ENCODE data around the gene TMEM250.

The TMEM250 gene

GRCh38 chr9:136093346-136093986 lies 25.2 kb downstream of the TMEM250 start:
- DNase-seq: no peak

DNA sequence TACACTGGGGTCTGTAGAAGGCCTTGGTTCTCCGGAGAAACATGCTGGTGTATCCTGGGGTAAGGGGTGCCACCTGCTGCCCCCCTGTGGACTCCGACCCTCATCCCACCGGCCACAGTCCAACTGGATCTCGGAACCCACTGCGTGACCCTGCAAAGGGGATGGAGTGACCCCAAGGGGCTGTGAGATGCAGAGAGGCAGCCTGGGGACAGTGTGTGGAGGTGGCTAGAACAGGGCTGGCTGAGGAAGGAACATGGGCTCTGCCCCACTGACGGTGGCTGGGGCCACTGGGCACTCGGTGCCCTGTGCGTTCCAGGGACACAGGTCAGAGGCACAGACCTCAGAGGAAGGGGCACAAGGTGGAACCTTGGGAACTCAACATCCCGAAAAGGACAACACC lies 25.9 kb downstream of the TMEM250 start:
- no peak for DNase-seq

- no peak for DNase-seq
These were observed 26.4 kb downstream of the TMEM250 start for GRCh38 chr9:136092353-136092650.

DNA sequence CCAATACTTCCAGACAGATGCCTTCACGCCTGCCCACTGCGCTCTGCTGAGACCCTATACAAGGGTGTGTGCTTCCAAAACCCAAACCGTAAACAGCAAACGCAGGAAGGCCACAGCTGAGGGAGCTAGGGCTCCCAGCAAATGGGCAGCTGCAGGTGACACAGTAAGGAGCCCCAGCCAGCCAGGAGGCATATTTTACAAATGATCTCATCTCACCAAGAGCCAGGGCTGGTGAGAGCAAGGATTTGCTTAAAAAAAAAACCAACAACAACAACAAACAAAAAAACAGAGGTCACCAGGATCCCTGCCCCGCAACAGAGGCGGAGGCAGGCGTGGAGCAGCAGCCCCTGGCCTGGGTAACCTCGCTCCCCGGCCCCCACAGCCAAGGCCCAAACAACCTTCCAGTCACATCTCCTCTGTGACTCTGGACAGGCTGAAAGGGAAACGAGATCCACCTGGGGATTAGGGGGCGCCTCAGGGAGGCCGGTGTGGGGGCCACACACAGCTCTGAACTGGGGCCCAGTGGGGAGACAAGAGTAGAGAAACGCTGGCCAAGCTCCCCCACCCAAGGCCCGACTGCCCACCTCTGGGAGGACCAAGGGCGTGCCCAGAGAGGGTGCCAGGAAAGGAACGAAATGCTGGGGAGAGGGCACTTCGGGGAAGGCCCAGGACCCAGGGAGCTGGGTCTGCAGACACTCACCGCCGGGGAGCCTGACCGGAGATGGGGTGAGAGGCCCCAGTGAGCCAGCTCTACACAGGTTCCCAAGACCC lies 26.9 kb downstream of the TMEM250 start:
- DNase-seq: no peak

DNA sequence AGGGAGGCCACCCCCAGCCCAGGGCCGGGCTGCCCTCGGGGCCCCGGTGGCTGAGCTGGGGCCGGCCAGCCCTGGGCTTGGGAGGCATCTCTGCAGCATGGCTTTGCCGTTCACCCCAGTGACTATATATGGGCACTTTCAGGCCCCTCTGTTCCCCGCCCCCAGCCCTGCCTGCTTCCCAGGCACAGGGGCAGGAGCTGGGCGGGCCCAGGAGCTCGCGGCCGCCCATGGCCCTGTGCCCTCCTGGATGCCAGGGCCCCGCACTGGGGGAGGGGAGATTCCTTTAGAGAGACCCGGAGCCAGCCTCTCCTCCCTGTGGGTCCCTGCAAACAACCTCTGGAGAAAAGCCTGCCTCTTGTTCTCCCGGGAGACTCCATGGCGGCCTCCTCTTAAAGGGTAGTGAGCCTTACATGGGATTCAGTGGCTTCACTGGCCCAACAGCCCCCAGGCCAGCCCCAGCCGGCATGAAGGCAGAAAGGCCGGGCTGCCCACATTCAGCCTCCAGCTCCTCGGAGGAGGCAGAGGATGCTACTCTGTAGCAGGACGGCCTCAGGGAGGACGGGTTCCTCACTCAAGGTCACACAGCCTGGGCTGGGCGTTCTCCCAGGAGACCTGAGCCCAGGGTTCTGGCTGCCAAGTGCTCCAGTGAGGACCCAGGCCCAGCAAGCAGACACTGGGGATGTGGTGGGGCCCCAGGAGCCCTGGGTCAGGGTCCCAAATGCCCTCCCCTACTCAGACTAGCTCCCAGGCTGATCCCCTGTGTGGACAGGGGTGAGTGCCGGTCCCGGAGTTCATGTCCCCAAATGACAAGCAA lies 27.7 kb downstream of the TMEM250 start:
- no peak for DNase-seq

DNA sequence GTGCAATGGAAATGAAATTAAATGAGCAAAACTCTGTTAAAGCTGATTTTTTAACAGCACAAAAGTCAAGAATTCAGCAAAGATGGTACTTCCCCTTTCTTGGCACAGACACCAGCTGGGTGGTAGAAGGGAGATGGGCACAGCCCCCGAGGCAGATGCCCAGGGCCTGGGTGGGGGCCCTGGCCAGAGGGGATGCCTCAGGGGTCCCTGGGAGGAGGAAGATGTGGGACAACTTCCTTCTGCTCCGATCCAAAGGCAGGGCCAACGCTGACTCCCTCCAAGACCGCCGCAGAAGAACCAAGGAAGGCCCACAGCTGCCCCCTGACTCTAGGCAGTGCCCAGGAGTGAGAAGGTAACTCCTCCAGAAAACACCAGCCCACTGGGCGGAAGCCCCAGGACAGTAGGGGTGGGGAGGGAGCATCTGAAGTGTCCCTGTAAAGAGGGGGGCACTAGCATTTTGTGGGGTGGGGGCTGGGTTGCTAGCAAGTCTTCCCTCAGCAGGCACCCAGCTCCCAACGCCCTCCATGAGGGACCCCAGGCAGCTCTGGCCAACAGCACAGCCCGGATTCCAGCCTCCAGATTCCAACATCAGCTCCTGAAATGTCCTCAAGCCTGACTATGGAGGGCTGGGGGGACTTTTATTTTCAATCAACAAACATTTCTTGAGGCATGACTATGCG lies 28.5 kb downstream of the TMEM250 start:
- DNase-seq: no peak

DNA sequence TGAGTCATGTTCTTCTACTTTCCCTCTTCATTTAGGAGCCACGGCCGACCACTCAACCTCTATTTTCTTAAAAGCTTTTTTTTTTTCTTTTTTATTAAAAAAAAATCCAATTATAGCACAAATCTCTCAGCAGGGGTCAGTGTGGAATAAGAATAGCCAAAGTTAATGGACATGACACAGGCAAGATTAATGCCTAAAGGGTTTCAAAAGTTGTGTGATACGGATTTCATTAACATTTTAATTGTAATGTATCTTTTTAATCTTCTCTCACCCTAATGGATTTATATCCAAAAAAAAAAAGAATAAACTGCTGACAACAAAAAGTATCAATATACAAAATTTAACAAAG lies 29.0 kb downstream of the TMEM250 start:
- no peak for DNase-seq

GRCh38 chr9:136088939-136089696 lies 29.6 kb downstream of the TMEM250 start:
- no peak for DNase-seq

DNA sequence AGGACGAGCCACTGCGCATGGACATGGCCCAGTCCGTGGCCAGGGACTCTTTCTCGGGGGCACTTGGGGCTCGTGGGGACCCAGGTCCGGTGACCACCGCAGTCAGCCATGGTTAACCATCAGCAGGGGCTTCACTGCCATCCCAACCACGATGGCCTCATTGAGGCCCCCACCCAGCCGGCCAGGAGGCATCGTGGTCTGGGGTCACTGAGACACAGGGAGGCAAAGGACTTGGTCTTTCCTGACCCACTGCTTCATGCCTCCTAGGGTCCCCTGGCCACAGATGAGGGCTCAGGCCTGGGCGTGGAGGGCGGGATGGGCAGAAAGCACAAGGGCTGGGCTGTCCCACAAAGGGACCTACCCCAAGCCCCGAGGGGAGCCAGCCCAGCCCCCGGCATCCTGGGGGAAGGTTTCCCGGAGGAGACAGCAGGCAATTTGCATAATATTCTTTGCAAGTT lies 30.2 kb downstream of the TMEM250 start:
- no peak for DNase-seq

GRCh38 chr9:136087741-136088480 lies 30.8 kb downstream of the TMEM250 start:
- no peak for DNase-seq

DNA sequence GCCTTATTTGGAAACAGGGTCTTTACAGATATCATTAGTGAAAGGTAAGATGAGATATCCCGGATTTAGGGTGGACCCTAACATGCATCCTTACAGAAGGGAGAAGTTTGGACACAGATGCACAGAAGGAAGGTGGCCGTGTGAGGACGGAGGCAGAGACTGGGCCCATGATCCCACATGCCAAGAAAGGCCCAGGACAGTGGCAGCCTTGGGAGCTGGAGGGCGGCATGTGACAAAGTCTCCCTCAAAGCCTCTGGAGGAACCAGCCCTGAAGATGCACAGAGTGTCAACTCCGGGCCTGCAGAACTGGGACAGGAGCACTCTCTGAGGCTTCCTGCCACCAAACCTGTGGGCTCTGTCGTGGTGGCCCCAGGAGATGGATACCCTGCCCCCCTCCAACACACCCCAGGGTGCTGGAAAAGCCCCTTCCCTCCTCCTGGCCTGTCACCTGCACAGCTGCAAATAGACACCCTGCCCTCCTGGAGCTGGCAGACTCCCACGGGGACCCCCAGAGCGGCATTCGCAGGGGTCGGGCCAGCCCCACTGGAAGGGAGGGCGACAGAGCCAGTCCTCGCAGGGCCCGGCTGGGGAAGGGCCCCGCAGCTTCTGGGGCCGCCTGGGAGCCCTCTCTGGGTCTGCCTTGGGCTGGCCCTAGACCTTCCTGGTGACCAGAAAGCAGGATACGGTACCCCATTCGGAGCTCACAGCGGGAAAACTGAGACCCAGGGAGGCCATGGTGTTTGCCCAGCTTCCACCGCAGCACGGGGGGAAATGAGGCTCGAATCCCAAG lies 31.5 kb downstream of the TMEM250 start:
- DNase-seq: no peak

DNA sequence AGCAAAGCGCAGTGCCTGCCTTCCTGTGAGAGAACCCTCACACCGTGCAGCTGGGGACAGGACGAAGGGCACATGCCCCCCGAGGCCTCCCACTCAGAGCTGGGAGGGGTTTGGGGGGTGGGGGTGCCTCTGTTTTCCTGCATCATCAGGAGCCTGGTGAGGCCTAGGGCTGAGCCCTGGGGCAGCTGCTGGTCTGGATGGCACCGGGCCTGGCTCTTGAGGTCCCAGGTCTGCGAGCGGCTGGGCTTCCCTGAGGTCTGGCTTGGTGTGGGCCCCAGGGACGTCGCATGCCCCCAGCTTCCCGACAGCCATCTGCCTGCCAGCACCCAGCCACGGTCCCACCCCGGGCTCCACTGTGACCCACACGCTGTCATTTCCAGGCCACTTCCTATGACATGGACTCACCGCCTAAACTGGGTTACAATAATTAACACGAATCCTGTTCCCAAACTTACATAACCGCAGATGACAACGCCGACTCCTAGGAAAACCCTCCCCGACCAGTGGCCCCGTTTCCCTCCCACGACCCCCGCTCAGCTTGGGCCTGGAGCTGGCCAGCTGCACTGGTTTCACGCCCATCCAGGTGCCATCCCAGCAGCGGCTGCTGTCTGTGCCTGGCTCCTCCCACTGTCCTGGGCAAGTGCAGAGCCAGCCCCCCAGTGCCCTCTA lies 32.3 kb downstream of the TMEM250 start:
- no peak for DNase-seq

- DNase-seq: no peak
These were observed 32.9 kb downstream of the TMEM250 start for GRCh38 chr9:136085815-136086212.

GRCh38 chr9:136084063-136084944 lies 34.4 kb downstream of the TMEM250 start:
- no peak for DNase-seq

DNA sequence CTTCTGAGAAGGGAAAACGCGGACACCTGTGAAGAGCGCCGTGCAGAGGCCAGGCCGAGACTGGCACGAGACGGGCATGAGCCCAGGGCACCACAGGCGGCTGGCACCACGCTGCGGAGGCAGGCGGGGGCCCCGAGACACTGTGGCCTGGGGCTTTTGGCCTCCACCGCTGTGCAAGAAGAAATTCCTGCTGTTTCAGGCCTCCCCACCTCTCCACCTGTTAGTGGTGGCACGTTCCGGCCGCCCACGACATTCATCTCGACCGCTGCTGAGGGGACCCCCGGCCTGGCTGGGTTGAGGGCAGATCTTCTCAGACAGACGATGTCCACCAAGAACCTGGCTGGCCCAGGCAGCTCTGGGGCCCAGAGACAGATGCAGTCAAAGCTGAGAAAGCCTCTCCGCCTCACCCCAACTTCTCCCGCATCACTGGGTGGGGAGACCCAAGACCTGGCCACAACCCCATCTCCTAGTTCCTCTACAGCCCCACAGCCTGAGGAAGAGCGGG lies 35.1 kb downstream of the TMEM250 start:
- DNase-seq: no peak

DNA sequence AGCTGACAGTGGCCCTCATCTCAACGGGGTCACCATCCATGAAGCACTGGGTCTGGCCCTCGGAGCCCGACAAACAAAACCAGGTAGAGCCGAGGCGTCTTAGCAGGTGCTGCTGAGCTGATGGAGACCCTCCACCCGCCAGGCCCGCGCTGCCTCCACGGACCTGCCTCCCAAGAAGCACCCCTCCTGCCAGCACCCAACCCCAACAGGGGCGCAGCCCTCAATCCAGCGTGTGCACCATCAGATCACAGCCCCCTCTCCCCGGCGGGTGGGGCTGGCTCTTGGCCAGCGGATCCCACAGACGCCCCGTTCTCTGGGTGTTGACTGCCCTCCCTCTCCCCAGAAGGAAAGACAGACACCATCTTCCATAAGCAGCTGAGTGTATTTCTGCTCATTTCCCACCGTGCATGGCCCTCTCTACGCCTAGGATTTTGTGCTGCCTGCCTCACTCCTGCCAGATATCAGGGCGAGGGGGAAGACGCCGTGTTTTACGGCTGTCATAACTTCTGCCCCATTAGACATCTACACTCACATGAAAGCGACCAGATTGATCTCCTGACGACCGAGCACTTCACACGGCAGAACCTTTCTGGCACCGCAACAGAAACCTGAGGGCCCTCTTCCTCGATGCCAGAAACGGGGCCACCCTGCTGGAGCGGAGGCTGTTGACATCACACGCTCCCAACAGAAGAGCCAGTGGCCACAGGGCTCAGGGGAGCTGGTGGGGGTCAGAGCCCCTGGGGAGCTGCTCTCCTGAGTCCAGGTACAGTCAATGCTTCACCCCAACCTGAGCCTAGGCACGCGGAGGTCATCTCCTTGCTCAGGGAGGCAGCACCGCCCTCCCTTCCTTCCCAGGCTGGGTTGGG lies 35.9 kb downstream of the TMEM250 start:
- no peak for DNase-seq

DNA sequence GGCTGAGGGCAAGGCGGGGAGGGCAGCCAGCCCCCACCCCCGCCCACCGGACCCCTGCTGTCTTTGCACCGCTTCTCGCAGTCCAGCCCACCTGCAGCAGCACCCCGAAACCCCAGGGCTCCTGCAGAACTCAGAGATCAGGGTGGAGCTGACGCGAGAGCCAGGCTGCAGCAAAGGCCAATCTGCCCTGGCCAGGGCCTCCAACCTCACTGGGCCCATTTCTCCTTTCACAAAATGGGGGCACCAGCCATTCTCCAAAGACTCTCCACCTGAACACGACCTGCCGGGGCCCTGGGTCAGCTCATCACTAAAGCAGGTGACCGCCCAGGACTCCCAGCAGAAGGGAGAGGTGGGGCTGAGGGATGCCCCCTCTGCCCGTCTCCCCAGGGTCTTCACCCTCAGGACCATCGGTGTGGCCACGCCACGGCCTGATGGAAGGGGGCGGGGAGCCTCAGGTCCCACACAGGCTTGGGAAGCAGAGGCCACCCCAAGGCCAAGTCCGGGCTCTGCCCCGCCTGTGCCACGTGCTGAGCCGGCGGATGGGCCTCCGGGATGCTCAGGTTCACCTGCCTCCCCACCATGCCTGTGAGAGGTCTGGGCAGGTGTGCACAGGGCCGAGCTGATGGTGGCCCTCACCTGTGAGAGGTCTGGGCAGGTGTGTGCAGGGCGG lies 36.7 kb downstream of the TMEM250 start:
- DNase-seq: no peak

Data from stimulated activated naive CD4-positive, alpha-beta T cell treated with Interleukin-2 at 50 U/mL for 16 hours (primary cell).